HG03457 (cell line): ENCODE measurements around the gene STUM.

Experiments
- ATAC-seq: cut with Tn5 transposase; IDR thresholded peaks from one replicate; pipeline ENCODE4 v1.9.1; 2021; ENCODE audit warnings: moderate number of reproducible peaks; ENCODE audit not compliant: unreplicated experiment

Gene STUM

GRCh38 chr1:226558036-226558650 is 9.6 kb downstream of the STUM start:
- no peak for ATAC-seq

DNA sequence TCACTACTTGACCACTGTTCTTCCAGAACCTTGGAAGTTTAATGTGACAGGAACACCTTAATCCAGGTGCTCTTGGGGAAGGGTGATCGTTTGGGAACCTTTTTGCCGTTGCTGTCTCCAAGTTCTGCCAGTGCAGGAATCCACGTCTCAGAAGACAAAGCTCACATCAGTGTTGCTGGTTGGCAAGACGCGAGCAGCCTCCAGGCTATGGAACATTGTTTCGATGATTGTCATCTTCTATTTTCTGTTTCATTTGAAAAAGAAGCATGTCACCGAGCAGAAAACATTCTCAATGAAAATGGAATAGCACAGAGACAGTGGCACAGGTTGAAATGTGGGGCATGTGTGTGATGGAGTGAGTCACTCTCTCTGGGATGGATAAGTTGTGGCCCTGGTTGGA is 11.7 kb downstream of the STUM start:
- ATAC-seq = no peak

DNA sequence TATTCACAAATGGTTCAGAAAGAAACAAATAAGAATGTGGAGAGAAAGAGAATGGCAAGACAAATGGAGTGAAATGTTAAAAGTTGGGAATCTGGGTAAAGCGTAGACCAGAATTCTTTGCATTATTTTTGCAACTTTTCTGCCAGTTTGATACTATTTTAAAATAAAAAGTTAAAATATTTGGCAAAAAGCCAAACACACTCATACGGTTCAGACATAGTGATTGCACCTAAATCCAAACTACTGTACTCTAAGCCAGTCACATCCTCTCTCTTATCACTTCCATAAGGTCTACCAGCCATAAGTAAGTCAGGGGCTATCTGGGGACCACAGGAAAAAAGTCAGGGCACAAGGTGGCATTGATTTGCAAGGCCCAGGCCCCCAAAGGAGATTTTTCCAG is 14.4 kb downstream of the STUM start:
- no peak for ATAC-seq

GRCh38 chr1:226563666-226564065 is 15.1 kb downstream of the STUM start:
- no peak for ATAC-seq

DNA sequence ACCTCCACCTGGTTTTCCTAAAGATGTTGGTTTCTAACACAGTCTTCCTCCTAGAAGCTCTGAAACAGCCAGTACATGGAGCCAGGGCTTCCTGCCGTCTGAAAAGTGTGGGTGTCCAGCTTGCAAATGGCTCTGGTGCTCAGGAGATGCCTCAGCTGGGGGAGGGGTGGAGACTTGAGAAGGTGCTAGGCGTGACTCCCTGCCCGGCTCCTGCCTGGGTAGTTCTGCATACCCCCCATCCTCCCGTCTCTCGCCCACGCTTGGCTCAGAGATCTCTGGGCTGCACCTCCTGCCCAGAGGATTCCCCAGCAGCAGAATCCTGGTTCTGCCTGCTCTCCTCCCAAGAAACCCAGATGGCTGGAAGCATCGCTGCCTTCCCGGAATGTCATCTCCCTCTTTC is 16.9 kb downstream of the STUM start:
- ATAC-seq = no peak

DNA sequence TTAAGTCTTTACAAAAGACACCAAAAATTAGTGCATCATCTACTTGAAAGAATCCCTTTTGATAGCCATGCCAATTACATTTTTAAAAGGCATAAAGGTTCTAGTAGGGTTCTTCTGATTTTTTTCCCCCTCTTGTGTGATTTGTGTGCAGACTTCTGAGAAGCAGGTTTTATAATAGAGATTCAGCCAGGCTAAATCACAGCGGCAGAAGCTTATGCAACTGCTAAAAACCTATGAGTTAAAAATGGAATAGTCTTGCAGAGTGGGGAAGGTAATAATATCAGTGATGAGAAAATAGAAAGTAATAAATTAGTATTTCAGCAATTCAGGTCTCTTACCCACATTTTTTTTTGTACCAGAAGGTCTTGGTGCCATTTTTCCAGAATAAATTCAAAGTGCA is 17.7 kb downstream of the STUM start:
- ATAC-seq = no peak

- no peak for ATAC-seq
Measured at GRCh38 chr1:226566760-226567159, 18.2 kb downstream of the STUM start.

- ATAC-seq = no peak
Measured at GRCh38 chr1:226568077-226568831, 19.7 kb downstream of the STUM start.

GRCh38 chr1:226568975-226569741 is 20.6 kb downstream of the STUM start:
- no peak for ATAC-seq

- ATAC-seq = no peak
Measured at GRCh38 chr1:226569879-226570547, 21.4 kb downstream of the STUM start.

GRCh38 chr1:226571893-226572292 is 23.3 kb downstream of the STUM start:
- no peak for ATAC-seq

DNA sequence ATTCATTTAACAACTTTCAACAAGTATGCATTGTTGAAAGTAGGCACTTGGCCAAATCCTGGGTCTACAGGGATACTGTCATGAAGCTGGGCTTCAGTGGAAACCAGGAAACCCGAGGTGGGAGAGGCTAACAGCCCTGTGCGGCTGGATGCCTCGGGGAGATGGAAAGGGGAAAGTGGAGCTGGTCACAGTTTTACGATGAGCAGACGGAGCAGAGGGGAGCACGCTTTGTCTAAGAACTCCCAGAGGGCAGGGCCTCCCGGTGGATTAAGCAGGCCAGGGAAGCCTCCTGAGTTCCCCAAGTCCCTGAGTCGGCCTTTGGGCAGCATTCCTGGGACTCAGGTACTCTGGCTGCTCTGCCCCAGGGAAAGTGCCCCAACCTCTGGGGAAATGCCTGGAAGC is 23.8 kb downstream of the STUM start:
- no peak for ATAC-seq

GRCh38 chr1:226574044-226574443 is 25.5 kb downstream of the STUM start:
- no peak for ATAC-seq

DNA sequence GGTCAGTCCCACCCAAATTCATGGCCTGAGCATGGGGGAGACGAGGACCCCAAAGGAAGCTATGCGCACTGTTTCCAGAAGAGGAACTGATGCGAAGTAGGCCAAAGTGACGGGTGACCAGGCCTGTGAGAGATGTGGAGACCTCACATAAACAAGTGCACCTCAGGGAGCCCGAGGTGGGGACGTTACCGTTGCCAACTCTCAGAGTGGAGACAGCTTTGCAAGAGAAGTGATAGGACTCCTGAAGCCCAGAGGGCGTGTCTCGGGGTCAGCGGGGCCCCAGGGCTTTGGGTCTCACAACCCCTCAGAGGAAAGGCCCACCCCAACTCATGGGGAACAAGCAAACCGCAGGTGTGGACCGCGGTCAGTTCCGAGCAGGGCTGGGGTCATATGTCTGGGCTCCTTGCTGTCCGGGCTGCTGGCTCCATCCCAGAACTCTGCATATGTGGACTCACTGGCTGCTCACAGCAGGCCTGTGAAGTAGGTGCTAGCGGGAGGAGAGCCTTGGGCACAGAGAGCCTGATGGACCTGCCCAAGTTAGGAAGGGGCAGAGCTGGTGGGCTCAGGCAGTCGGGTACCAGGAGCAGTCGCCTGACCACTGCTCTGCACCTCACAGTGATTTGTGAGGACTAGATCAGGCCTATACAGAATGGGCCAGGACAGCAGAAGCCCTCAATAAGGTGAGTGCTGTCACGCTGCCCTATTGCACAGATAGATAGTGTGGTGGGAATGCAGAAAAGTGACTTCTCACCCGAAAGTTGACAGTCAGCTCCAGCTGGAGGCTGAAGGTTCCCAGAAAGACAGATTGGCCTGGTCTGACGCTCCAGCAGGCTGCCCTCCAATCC is 26.2 kb downstream of the STUM start:
- no peak for ATAC-seq

GRCh38 chr1:226575436-226575720 is 26.8 kb downstream of the STUM start:
- no peak for ATAC-seq

GRCh38 chr1:226575739-226576378 is 27.3 kb downstream of the STUM start:
- ATAC-seq = no peak

DNA sequence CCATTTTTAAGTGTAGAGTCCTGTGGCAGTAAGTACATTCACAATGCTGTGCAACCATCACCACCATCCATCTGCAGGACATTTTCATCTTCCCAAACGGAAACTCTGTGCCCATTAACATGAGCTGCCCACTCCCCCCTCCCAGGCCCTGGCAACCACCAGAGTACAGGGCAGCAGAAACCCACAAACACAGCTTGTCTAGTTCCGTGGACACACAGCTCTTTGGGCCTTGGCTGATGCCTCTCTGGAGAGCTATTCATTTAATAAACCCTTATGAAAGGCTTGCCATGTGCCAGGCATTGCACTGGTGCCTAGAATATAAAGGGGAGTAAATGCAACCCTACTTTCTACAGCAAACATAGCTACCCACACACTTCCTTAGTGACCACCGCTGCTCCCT is 28.0 kb downstream of the STUM start:
- no peak for ATAC-seq

DNA sequence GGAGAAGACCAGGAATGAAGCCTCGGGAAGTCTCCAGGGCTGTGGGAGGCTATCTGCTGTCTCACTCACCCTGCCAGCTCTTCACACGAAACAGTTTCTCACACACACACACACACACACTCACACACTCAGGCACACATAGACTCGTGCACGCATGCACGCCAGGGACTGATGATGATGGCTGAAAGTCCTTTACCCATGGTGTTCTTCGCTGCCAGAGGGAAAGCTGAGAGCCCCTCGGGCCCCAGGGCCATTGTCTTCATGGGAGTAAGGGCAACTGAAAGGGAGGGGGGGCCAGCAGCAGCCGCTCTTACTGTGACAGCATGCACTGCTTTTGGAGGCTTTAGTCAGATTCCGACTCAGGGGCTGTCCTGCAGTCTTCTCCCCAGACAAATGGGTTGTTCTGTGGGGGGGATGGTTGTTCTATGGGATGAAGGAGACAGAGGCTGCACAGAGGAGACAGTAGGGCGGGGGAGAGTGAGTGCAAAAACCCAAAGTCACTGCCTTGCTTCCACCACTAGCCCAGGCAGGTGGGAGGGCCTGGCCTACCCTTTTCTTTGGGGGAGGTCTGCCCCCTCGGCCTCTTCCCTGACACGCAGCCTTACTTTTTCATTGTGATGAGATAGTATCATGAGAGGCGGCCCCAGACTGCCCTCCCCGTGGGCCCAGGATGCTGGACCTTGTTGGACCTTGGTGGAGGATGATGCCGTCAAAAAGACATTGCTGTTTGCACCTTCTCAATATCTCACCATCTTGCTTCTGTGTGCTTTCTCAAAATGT is 29.0 kb downstream of the STUM start:
- ATAC-seq = no peak

GRCh38 chr1:226578946-226579578 is 30.5 kb downstream of the STUM start:
- ATAC-seq = no peak
